GM12878 (cell line): ENCODE results near the gene ADAM30. TPM values are rescaled to one million over a fixed set of nuclear protein-coding genes. Genes with fewer than 3 reads are reported as not detected.

Source experiments
- ATAC-seq: fragments of 200-7000 bp; cut with Tn5 transposase; 3 replicates; pipeline ENCODE4 v1.9.1; 2020; ENCODE audit warnings: mild to moderate bottlenecking, moderate library complexity
- BruUV-seq: library from RNA; stranded (reverse); fragments of 400-500 nt; replicated peaks from 2 replicates; lab custom pipeline; 2021; lab: Mats Ljungman, UMichigan
- CTCF ChIA-PET: fragments of 300-600 bp; sonication (Branson Sonifier 250); formaldehyde crosslinking; extraction: SDS; loops from one replicate; lab custom pipeline; 2021; ENCODE audit warnings: inconsistent platforms; lab: Yijun Ruan, JAX
- POLR2A ChIA-PET: fragments of 350-600 bp; formaldehyde crosslinking; extraction: SDS; loops from one replicate; lab custom pipeline; 2021; ENCODE audit warnings: inconsistent platforms; lab: Charles Lee
- RAD21 ChIA-PET: fragments of 300-600 bp; sonication (Branson Sonifier 250); formaldehyde crosslinking; loops from one replicate; lab custom pipeline; 2023; ENCODE audit warnings: antibody characterized with exemption; ENCODE audit not compliant: unreplicated experiment; lab: Charles Lee
- SMC1A ChIA-PET: fragments of 300-600 bp; sonication (Branson Sonifier 250); formaldehyde crosslinking; loops from one replicate; lab custom pipeline; 2023; ENCODE audit not compliant: unreplicated experiment, uncharacterized antibody; lab: Charles Lee
- DNase-seq: peaks from one replicate; pipeline ENCODE4 v3.0.0-alpha.2; 2011; ENCODE audit warnings: low read depth, low spot score
- FAIRE-seq: peaks from 3 replicates; lab custom pipeline; 2011; peaks lifted over from hg19 to GRCh38; lab: Jason Lieb, UNC
- H2AFZ ChIP-seq: 2 replicates; pipeline ENCODE4 v1.6.0; 2011; ENCODE audit warnings: low read depth, low read length, control low read depth; ENCODE audit not compliant: control insufficient read depth
- H3K27ac ChIP-seq: 2 replicates; pipeline ENCODE4 v1.5.1; 2011; ENCODE audit warnings: control low read depth; ENCODE audit not compliant: control insufficient read depth, insufficient read depth
- H3K27me3 ChIP-seq, 2 experiments: replicated peaks in 1 of 2; 2 replicates each; pipeline versions ENCODE4 v1.6.0 to v1.6.1; 2011; ENCODE audit warnings: low read length in 1 of 2; ENCODE audit not compliant: control insufficient read depth in 2 of 2, insufficient read depth in 2 of 2
- H3K36me3 ChIP-seq, 2 experiments: 2 replicates each; pipeline ENCODE4 v1.5.1; 2011; ENCODE audit warnings: low read length in 1 of 2; ENCODE audit not compliant: control insufficient read depth in 2 of 2, insufficient read depth in 2 of 2
- H3K4me1 ChIP-seq: 2 replicates; pipeline ENCODE4 v1.6.1; 2011; ENCODE audit warnings: mild to moderate bottlenecking, low read length, moderate library complexity, mixed read lengths; ENCODE audit not compliant: control insufficient read depth, insufficient read depth
- H3K4me2 ChIP-seq: 2 replicates; pipeline ENCODE4 v1.6.0; 2011; ENCODE audit warnings: control low read depth; ENCODE audit not compliant: control insufficient read depth, insufficient read depth
- H3K4me3 ChIP-seq: fragments of 200-600 bp; sonication (generic); 2 replicates; pipeline ENCODE4 v1.5.1; 2016
- H3K79me2 ChIP-seq: 2 replicates; pipeline ENCODE4 v1.6.0; 2011; ENCODE audit warnings: low read length; ENCODE audit not compliant: control insufficient read depth, insufficient read depth
- H3K9ac ChIP-seq: 2 replicates; pipeline ENCODE4 v1.8.0; 2011; ENCODE audit warnings: low read length, control low read depth, mixed read lengths; ENCODE audit not compliant: control insufficient read depth, insufficient read depth
- H3K9me3 ChIP-seq: replicated peaks from 3 replicates; pipeline ENCODE4 v1.5.1; 2011; ENCODE audit warnings: mild to moderate bottlenecking, low read length; ENCODE audit not compliant: control insufficient read depth, insufficient read depth
- H4K20me1 ChIP-seq: 2 replicates; pipeline ENCODE4 v1.6.0; 2011; ENCODE audit not compliant: control insufficient read depth, insufficient read depth
- BCL3 ChIP-seq: IDR thresholded peaks from 2 replicates; pipeline ENCODE4 v1.6.1; 2011; ENCODE audit warnings: borderline replicate concordance, low read depth, mild to moderate bottlenecking, moderate library complexity, low read length; ENCODE audit not compliant: insufficient read depth, poor library complexity, severe bottlenecking
- IRF3 ChIP-seq: fragments of 450-650 bp; IDR thresholded peaks from 2 replicates; pipeline ENCODE4 v1.6.1; 2014; ENCODE audit warnings: mild to moderate bottlenecking
- MYB ChIP-seq: fragments of 150-350 bp; IDR thresholded peaks from 2 replicates; pipeline ENCODE4 v1.6.1; 2014; ENCODE audit warnings: mild to moderate bottlenecking, low read depth, low read length, borderline replicate concordance
- NR2F1 ChIP-seq: fragments of 450-650 bp; conservative IDR thresholded peaks from 2 replicates; pipeline ENCODE4 v1.6.1; 2017; ENCODE audit warnings: mild to moderate bottlenecking
- RAD51 ChIP-seq: fragments of 450-650 bp; IDR thresholded peaks from 2 replicates; pipeline ENCODE4 v1.6.1; 2016; ENCODE audit warnings: moderate library complexity, mild to moderate bottlenecking, inconsistent platforms
- SKIL ChIP-seq: fragments of 450-650 bp; IDR thresholded peaks from 2 replicates; pipeline ENCODE4 v1.6.1; 2017; ENCODE audit warnings: mild to moderate bottlenecking, low read depth, inconsistent platforms; ENCODE audit not compliant: poor library complexity, severe bottlenecking
- YY1 ChIP-seq: IDR thresholded peaks from 2 replicates; pipeline ENCODE4 v1.6.1; 2011; ENCODE audit warnings: low read depth, mild to moderate bottlenecking, low read length
- ZSCAN29 ChIP-seq: fragments of 450-650 bp; IDR thresholded peaks from 2 replicates; pipeline ENCODE4 v1.6.1; 2017; ENCODE audit warnings: mild to moderate bottlenecking, moderate library complexity
- WGBS: methylation state at CpG from one replicate; pipeline ENCODE4 v1.1.6; 2016; ENCODE audit warnings: low lambda C conversion rate; ENCODE audit not compliant: insufficient replicate concordance, insufficient coverage; ENCODE audit errors: missing lambda C conversion rate; 5-methylcytosine and 5-hydroxymethylcytosine counted together
- in situ Hi-C: fragments of 300-500 bp; cut with MboI; formaldehyde crosslinking; loops from 9 replicates; pipeline ENCODE4 v1.14.3; 2018; ENCODE audit warnings: mixed read lengths
- intact Hi-C: fragments of 100-400 bp; cut with micrococcal nuclease; formaldehyde crosslinking; loops from one replicate; pipeline ENCODE4 v1.14.2; 2022; ENCODE audit not compliant: unreplicated experiment
- polyA plus RNA-seq, 11 experiments: library from polyadenylated mRNA; depleted of rRNA in 4 of 11; unstranded in 6 of 11; stranded (reverse) in 5 of 11; fragments of >200 nt; fragmentation: Nextera tagmentation in 4 of 11; fragmentation: Illumina TruSeq in 1 of 11; extraction: Ambion mirVana in 4 of 11; extraction: Trizol in 1 of 11; gene quantifications; 1 replicate in 1 of 11; 2 replicates in 10 of 11; pipeline versions ENCODE4 v1.2.1 to v1.2.3, GENCODE V29; 2011 to 2016; ENCODE audit warnings: inconsistent platforms in 2 of 11, missing spikeins in 2 of 11, low read depth in 1 of 11
- total RNA-seq, 4 experiments: library from RNA; depleted of rRNA in 3 of 4; stranded (reverse); fragments of >200 nt in 3 of 4; fragmentation: Illumina TruSeq in 1 of 4; extraction: Trizol in 1 of 4; gene quantifications; 2 replicates each; pipeline versions ENCODE4 v1.2.1 to v1.2.3, GENCODE V29; 2013 to 2021

The ADAM30 gene
- total and polyA plus RNA-seq, 10 of the 15 experiments (the other 5 are each of a cell fraction or from before 2014, with no cell fraction given): not detected

- TF ChIP-seq BCL3 (no peak), YY1 (no peak), SKIL (no peak), NR2F1 (no peak), MYB (no peak)
Observed at GRCh38 chr1:119919241-119919640, 22.9 kb upstream of the ADAM30 start (continued).

GRCh38 chr1:119918301-119918700 is 22.0 kb upstream of the ADAM30 start:
- no TSS peak for BruUV-seq
- Histone ChIP-seq H3K79me2 (no peaks in the 10 kb centered on the region), H3K27me3 (no peaks in the 10 kb centered on the region; a peak in 2 of 4 replicates), H3K9ac (no peak overlapping the region), H3K4me2 (no peak overlapping the region), H3K4me3 (no peak overlapping the region), H3K36me3 (no peaks in the 10 kb centered on the region), H4K20me1 (no peaks in the 10 kb centered on the region), H2AFZ (no peak overlapping the region), H3K27ac (no peak overlapping the region), H3K9me3 (no peaks in the 10 kb centered on the region; the same call in 2 of the 3 replicates)
- ATAC-seq (no peak), FAIRE-seq (no peak), DNase-seq (no peak)
- intact Hi-C loops (no loop called here), in situ Hi-C loops (no loop called here)
- RAD21 ChIA-PET: no interaction called here
- SMC1A ChIA-PET: no interaction called here
- POLR2A ChIA-PET: no interaction called here
- no peak for TF ChIP-seq IRF3
- no peak for TF ChIP-seq RAD51
- TF ChIP-seq ZSCAN29: no peak
- TF ChIP-seq, all 136 proteins: peak for 0
- no peaks in the 10 kb centered on the region for H3K4me1 ChIP-seq
- CTCF ChIA-PET: no interaction called here
- WGBS: 78% methylated on average over 7 of the region's 7 CpGs
